ENCODE data around the gene RNU2-1.
"Not testable (repeated sequence)": the region's sequence is repeated elsewhere in the genome, so short reads cannot be mapped to it uniquely, and the experiment has no call there.

DNA sequence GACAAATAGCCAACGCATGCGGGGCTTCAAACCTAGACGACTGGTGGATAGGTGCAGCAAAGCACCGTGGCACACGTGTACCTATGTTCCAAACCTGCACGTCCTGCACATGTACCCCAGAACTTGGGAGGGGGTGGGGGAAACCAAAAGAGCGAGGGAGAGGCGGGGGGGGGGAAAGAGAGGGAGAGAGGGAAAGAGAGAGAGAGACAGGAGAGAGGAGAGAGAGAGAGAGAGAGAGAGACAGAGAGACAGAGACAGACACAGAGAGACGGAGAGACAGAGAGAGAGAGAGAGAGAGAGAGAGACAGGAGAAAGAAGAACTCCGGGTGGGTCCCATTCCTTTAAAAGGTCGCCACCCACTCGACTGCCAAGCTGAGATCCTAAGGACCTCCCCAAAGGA lies 38.7 kb upstream of the RNU2-1 start:
- TF ChIP-seq, protein P1, sequence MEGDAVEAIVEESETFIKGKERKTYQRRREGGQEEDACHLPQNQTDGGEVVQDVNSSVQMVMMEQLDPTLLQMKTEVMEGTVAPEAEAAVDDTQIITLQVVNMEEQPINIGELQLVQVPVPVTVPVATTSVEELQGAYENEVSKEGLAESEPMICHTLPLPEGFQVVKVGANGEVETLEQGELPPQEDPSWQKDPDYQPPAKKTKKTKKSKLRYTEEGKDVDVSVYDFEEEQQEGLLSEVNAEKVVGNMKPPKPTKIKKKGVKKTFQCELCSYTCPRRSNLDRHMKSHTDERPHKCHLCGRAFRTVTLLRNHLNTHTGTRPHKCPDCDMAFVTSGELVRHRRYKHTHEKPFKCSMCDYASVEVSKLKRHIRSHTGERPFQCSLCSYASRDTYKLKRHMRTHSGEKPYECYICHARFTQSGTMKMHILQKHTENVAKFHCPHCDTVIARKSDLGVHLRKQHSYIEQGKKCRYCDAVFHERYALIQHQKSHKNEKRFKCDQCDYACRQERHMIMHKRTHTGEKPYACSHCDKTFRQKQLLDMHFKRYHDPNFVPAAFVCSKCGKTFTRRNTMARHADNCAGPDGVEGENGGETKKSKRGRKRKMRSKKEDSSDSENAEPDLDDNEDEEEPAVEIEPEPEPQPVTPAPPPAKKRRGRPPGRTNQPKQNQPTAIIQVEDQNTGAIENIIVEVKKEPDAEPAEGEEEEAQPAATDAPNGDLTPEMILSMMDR (IDR thresholded peaks at IDR 0.05 in 8 of 11, conservative IDR thresholded peaks at IDR 0.05 in 3 of 11) = not testable (repeated sequence)
- not testable (repeated sequence) for TF ChIP-seq POLR2A, POLR2AphosphoS5 (IDR thresholded peaks at IDR 0.05)
